K562 (cell line): ENCODE measurements around the gene LTBP4.
"Not testable (repeated sequence)": the region's sequence is repeated elsewhere in the genome, so short reads cannot be mapped to it uniquely, and the experiment has no call there.

Experiments used
- AFF4 ChIP-seq: sonication (generic); formaldehyde crosslinking; IDR thresholded peaks from 2 replicates; pipeline ENCODE4 v1.8.0; 2023; ENCODE audit warnings: mild to moderate bottlenecking, missing genetic modification reagents
- BCLAF1 ChIP-seq, 2 experiments: fragments of 450-650 bp in 1 of 2; IDR thresholded peaks; 2 replicates each; pipeline ENCODE4 v1.6.1; 2011 to 2017; ENCODE audit warnings: low read depth in 2 of 2, antibody characterized with exemption in 1 of 2, borderline replicate concordance in 1 of 2, low read length in 1 of 2, mild to moderate bottlenecking in 1 of 2, mixed read lengths in 1 of 2; ENCODE audit not compliant: control insufficient read depth in 1 of 2
- BRF1 ChIP-seq: IDR thresholded peaks from 3 replicates; pipeline ENCODE4 v1.6.1; 2011; ENCODE audit warnings: borderline replicate concordance, mild to moderate bottlenecking; ENCODE audit not compliant: insufficient read length; ENCODE audit errors: extremely low read depth
- CEBPZ ChIP-seq: fragments of 150-350 bp; IDR thresholded peaks from 2 replicates; pipeline ENCODE4 v1.6.1; 2014; ENCODE audit warnings: low read depth, mild to moderate bottlenecking, low read length, borderline replicate concordance
- CTCF ChIP-seq, 3 experiments: IDR thresholded peaks in 2 of 3; conservative IDR thresholded peaks in 1 of 3; 2 replicates each; pipeline ENCODE4 v1.5.1; 2011 to 2012; ENCODE audit warnings: low read length in 3 of 3, mild to moderate bottlenecking in 3 of 3, control low read depth in 2 of 3, improper control_type of control experiment in 1 of 3, inconsistent platforms in 1 of 3, low read depth in 1 of 3, mixed read lengths in 1 of 3, moderate library complexity in 1 of 3; ENCODE audit not compliant: insufficient read depth in 2 of 3
- DPF2 ChIP-seq: fragments of 450-650 bp; IDR thresholded peaks from 2 replicates; pipeline ENCODE4 v1.6.1; 2016
- EGR1 ChIP-seq: fragments of 450-650 bp; conservative IDR thresholded peaks from 2 replicates; pipeline ENCODE4 v1.6.1; 2017; ENCODE audit warnings: mild to moderate bottlenecking
- GTF2B ChIP-seq: IDR thresholded peaks from 2 replicates; pipeline ENCODE4 v1.6.1; 2011; ENCODE audit not compliant: insufficient read length; ENCODE audit errors: extremely low read depth
- HMBOX1 ChIP-seq: sonication (generic); IDR thresholded peaks from 2 replicates; pipeline ENCODE4 v1.6.1; 2016
- PML ChIP-seq: IDR thresholded peaks from 2 replicates; pipeline ENCODE4 v1.6.1; 2012; ENCODE audit warnings: low read length, inconsistent platforms
- POLR2AphosphoS5 ChIP-seq: IDR thresholded peaks from 2 replicates; pipeline ENCODE4 v1.6.1; 2011; ENCODE audit warnings: mild to moderate bottlenecking, low read depth, low read length, moderate library complexity; ENCODE audit not compliant: control insufficient read depth, insufficient read depth
- TCF7 ChIP-seq: sonication (generic); IDR thresholded peaks from 2 replicates; pipeline ENCODE4 v1.6.1; 2016; ENCODE audit warnings: antibody characterized with exemption, borderline replicate concordance

- not testable (repeated sequence) for TF ChIP-seq CTCF (IDR thresholded peaks at IDR 0.05 in 2 of 3, conservative IDR thresholded peaks at IDR 0.05 in 1 of 3; ENCODE audit: insufficient read depth in 2 of 3, low read depth in 1 of 3, low read length in 3 of 3); EGR1; BRF1; PML; GTF2B; AFF4 (CRISPR knock-in tag); HMBOX1; CEBPZ; POLR2AphosphoS5; TCF7; BCLAF1 (IDR thresholded peaks at IDR 0.05; ENCODE audit: borderline replicate concordance in 1 of 2, control insufficient read depth in 1 of 2, low read depth in 2 of 2, low read length in 1 of 2)
- peak; percentile 15; the same call in 1 of the 2 replicates for TF ChIP-seq DPF2
Measured at GRCh38 chr19:40624369-40625153, 23.4 kb downstream of the LTBP4 start.
